NCI-H446 treated with DMSO at 0.1 percent for 48 hours (cell line): ENCODE data around the gene LILRA6.

ENCODE experiments used
- DNase-seq: peaks from one replicate; lab custom pipeline; 2025; lab: John Stamatoyannopoulos, UW

The LILRA6 gene

GRCh38 chr19:54188215-54188871, 54.2 kb downstream of the LILRA6 start:
- no peak for DNase-seq

DNA sequence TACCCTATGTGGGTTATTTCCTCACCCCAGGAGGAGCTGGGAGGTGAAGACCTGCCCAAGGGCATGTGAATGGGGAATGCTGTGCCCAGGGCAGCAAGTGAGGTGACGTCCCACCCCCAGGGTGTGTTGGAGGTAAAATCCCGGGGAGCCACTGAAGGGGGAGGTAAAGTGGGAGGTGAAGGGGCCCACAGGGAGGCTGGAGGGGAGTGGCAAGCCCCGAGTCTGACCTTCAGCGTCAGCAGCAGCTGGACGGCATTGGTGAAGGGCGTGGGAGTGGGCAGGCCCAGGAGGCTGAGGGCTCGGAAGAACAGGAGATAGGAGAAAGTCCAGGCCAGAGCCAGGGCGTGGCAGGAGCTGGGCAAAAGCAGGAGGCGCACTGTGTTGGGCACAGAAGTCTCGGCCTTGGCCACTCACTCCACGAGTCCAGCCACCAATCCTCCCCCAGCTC, 55.6 kb downstream of the LILRA6 start:
- DNase-seq = no peak
